HG03575 (cell line): Measurements from ENCODE around the gene NOTCH1.
"Not testable (repeated sequence)": the region's sequence is repeated elsewhere in the genome, so short reads cannot be mapped to it uniquely, and the experiment has no call there.

ENCODE experiments used
- ATAC-seq: cut with Tn5 transposase; IDR thresholded peaks from one replicate; pipeline ENCODE4 v1.9.1; 2021; ENCODE audit not compliant: unreplicated experiment, insufficient number of reproducible peaks, low FRiP score; ENCODE audit errors: extremely low read depth

NOTCH1 gene

DNA sequence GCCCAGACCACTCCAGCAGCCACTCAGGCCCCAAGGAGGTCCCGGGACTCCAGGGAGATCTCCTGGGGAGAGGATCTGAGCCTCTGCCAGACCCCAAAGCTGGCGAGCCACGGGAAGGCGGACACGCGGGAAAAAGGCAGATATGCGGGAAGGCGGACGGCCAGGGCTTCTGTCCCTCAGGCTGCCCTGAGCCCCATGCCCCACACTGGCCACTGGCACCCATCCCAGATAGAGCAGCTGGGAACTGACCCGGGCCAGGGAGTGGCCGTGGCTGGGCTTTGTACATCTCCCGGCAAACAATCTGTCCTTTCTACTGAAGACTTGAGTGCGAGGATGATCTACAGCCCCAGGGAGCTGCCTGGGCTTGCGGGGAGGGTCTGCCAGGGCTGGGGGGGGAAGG, 21.1 kb upstream of the NOTCH1 start:
- ATAC-seq = no peak

DNA sequence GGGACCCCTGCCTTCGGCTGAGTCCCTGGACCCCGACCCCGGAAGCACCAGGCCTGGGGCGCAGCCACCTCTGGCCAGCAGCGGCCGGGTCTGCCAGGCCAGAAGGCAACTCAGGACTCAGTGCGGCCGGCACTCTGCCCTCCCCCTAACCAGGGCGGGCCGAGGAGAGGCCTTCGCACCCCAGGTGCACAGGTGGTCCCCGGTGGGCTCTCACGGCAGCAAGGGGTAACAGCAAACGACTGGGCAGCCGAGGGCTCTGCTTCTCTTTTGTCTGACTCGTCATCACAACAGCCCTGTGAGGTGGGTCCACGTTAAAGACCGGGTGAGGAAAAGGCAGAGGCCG, 20.7 kb upstream of the NOTCH1 start:
- no peak for ATAC-seq

DNA sequence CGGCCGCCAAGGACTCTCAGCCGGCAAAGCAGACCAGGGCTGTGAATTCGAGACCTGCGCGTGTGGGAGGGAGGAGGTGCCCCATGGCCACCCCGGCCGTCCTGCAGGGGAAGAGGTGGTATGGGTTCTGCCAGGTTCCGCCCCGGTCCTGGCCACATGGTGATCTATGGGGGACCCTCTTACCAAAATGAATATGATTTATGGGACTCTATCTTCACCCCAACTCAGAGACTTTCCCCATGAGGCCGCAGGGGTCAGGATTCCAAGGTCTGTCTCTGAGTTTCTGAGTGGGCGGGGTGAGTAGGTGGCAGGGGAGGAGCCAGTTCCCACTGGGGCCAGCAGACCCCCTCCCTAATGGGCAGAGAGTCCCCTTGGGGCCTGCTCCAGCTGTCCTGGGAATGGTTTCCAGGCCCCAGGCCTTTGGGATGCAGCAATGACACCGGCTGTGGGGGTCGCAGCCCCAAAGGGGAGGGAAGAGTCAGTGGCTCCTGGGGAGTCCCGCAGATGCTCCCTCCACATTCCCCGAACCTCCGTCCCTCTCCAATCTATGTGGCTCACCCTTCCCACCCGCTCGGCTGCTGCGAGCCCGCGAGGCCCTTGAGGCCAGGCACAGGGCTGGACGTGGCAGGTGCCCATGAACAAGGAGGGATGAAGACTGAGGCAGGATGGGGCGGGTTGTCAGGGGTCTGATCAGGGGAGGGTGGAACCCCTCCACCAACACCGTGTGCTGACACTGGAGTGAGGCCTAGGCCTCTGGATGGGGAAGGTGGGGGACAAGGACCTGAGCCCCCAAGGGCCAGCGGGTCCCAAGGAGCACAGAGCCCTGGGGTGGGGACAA, 20.1 kb upstream of the NOTCH1 start:
- no peak for ATAC-seq

GRCh38 chr9:136565086-136565714, 19.4 kb upstream of the NOTCH1 start:
- ATAC-seq = no peak

GRCh38 chr9:136564379-136564988, 18.6 kb upstream of the NOTCH1 start:
- ATAC-seq = no peak

DNA sequence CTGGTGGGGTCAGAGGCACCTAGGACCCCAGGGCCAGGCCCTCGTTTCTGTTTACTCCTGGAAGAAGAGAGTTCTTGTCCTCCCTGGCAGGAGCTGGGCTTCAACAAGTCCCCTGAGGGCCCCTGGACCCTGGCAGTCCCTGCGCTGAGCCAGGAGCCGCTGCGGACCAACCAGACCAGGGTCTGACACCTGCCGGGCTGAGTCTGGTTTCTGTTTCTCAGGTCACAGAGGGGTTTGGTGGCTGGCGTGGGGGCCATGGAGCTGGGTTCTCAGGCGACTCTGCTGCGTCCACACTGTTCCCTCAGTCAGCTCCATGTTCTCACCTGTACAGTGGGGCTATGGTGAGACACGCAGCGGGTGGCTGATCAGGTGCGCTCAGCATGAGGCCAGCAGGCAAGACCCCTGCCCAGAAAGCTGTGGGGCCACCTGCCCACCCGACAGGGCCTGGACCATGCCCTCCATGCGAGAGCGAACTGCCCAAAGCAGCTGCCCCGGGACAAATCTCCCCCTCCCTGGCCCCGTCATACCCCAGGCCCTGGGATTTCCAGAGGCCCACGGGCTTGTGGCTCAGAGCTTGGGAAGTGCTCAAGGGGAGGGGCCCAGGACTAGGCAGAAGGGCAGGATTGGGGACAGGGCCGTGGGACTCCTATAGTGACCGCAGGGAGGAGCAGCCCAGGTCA, 17.9 kb upstream of the NOTCH1 start:
- ATAC-seq = no peak

DNA sequence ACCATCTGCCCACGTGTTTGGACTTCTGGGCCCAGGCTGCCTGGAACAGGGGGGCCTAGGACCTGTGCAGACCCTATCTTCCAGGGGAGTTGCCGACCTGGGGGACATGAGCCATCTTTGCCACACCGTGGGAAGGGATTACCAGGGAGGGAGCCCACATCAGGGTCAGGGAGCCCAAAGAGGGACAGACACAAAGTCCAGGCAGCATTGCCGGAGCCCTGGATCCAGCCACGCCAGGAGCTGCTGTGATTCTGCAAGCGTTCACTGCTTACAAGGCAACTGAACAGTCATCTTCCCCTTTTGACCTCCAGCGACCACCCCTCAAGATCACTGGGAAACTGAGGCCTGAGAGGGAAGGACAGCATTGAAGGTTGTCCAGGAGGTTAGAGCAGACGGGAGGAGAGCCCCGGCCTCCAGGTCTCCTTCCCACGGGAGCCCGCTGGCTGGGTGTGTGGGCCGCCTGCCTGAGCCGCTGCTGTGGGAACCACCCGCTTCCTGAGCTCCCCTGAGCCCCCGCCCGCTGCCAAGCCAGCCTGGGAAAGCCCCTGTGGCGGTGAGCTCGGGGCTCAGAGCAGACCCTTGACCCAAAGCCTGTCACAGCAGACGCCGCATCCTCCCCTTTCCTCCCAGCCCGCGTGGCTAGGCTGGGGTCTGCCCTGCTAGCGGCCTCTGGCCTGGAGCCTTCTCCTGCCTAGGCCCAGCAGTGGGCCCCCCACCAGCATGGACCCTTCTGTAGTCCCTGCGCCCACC, 17.1 kb upstream of the NOTCH1 start:
- no peak for ATAC-seq

- ATAC-seq = no peak
Observed at GRCh38 chr9:136561779-136562178, 15.9 kb upstream of the NOTCH1 start.

GRCh38 chr9:136560586-136560985, 14.7 kb upstream of the NOTCH1 start:
- no peak for ATAC-seq

GRCh38 chr9:136559371-136559770, 13.5 kb upstream of the NOTCH1 start:
- not testable (repeated sequence) for ATAC-seq

- ATAC-seq = not testable (repeated sequence)
Observed at GRCh38 chr9:136558846-136559245, 13.0 kb upstream of the NOTCH1 start.

GRCh38 chr9:136558373-136558772, 12.5 kb upstream of the NOTCH1 start:
- no peak for ATAC-seq

DNA sequence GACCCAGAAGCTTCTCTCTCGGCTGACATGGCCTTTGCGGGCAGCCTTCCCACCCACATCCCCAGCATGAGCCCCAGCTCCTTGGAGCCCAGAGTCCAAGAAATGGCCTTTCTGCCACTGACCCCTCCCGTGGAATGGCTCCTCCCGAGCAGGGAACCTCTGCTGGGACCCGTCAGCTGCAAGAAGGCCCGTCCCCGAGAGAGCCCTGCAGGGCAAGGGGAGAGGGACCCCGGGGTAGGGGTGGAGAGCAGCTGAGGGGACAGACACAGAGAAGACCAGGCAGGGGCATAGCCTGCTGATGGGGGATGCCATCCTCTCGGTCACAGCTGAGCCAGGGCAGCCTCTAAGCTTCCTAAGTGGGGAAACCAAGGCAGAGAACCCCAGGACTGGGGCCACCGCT, 11.2 kb upstream of the NOTCH1 start:
- ATAC-seq = no peak

DNA sequence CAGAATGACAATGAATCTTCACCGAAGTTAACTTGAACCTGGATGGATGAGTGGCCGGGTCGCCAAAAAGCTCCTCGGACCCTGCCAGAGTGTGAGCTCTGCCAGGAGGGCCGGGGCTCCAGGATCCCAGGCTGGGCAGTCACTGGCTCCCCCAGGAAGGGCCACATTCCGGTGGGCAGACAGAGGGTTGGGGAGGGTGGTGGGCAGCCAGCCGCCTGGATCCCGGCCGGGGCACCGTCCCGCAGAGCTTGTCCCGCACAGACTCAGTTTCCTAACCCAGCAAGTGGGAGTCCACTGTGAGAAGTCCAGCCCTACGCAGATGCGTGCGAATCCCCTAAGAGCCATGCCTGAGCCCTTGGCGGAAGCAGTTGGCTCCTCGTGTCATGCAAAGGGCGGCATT, 10.3 kb upstream of the NOTCH1 start:
- ATAC-seq = no peak

DNA sequence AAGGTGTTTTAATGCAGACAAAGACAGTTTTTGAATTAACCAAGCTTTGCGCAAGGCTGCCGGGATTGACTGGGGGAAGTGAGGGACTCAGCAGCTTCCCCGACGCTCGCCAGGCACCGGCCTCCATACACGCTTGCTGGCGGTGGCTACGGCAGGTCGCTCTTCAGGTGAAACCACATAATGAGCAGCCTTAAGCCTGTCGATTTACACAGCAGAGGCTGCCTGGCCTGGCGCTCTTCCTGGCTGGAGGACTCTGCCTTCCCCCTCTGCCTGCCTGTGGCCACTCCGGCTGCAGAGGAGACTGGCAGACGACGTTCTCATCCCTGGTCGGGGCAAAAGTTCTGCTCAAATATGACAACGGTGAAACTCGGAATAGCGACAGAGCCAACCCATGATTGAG, 9.0 kb upstream of the NOTCH1 start:
- no peak for ATAC-seq

DNA sequence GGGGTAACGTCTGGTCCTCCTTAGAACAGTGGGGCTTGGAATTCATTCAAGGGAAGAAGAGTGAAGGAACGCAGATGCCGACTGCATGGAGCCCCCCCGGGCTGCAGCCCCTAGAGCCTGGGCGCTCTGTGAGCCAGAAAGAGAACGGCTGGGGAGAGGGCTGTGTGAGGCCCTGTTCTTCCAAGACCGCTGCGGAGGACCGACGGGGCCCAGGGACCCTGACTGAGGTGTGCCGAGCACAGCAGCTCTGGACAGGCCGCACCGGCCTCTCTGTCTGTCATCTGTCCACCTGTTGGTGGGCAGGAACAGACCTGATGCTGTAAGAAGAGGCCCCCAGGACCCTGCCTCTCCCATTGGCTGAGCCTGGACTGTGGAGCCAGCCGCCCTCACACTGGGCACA, 7.7 kb upstream of the NOTCH1 start:
- no peak for ATAC-seq

DNA sequence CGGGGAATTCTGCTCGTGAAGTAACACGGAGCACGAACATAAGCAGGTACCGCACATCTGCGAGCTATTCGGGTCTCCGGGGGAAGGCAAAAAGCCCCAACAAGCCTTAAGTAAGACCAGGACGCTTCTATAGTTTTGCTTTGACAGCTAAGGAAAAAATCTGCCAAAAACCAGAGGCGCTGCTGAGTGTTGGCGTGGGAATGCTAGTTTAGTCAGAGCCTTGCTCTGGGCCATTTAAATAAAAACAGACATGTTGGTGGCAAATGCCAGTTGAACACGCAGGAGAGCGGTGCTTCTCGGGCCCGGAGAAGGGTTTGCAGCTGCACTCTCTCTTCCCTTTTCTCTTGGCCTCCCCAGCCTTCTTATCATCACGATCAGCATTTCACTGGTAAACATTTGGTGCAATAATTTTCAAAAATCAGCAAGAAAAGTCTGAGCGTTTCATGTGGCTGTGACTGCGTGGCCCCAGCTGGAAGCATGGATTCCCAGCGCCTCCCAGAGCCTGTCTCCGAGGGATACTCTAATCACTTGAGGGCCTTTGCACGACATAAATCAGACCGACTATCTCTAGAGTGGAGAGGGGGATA, 6.4 kb upstream of the NOTCH1 start:
- no peak for ATAC-seq

DNA sequence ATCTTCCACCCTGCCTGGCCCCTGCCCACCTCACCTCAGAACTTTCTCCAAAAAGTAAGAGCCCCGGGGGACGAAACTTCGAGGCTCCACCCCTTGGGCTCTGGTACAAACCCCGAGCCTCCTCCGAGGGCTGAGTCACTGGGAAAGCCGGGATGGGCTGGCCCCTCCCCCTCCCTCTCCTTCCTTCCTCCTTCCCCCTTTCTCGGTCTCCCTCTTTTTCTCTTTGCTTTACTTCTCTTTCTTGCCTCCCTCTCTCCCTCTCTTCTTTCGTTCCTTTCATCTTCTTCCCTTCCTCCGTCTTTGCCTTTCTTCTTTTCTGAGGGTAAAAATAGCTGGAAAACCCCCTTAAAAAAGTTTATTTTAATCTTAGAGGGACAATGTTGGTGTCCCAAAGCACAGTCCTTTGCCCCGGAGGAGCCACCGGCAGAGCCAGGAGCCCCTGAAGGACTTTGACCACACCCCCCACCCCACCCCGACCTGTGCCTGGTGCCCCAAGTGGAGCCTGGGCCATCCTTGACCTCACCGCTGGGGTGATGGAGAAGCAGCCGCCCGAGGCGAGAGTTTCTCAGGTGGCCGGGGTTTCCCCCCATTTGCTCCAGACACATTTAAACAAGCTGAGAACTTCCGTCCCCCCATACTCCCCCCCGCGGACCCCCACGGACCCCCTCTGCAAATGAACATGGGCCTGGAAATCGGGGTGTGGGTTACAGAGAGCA, 5.7 kb upstream of the NOTCH1 start:
- no peak for ATAC-seq
